HEK293 (cell line): Measurements from ENCODE around the gene SMARCD2.

ENCODE experiments used
- GLI2 ChIP-seq: fragments of 450-650 bp; formaldehyde crosslinking; IDR thresholded peaks from 2 replicates; pipeline ENCODE4; 2017; ENCODE audit warnings: missing biosample characterization, missing genetic modification characterization, low read depth, borderline replicate concordance
- HOXD13 ChIP-seq: sonication (generic); formaldehyde crosslinking; IDR thresholded peaks from 2 replicates; pipeline ENCODE4 v1.8.0; 2022; ENCODE audit warnings: missing genetic modification reagents, borderline replicate concordance
- INSM2 ChIP-seq: fragments of 450-650 bp; formaldehyde crosslinking; IDR thresholded peaks from 2 replicates; pipeline ENCODE4 v1.5.1; 2016; ENCODE audit warnings: missing biosample characterization, missing genetic modification characterization
- MYNN ChIP-seq: fragments of 450-650 bp; formaldehyde crosslinking; IDR thresholded peaks from 2 replicates; pipeline ENCODE4 v1.5.1; 2016; ENCODE audit warnings: missing biosample characterization, missing genetic modification characterization, borderline replicate concordance
- MZF1 ChIP-seq: fragments of 450-650 bp; formaldehyde crosslinking; IDR thresholded peaks from 2 replicates; pipeline ENCODE4 v1.5.1; 2017; ENCODE audit warnings: missing biosample characterization, missing genetic modification characterization, borderline replicate concordance
- PRDM1 ChIP-seq: fragments of 450-650 bp; formaldehyde crosslinking; IDR thresholded peaks from 2 replicates; pipeline ENCODE4; 2016; ENCODE audit warnings: missing biosample characterization, missing genetic modification characterization
- PRDM10 ChIP-seq: fragments of 450-650 bp; formaldehyde crosslinking; IDR thresholded peaks from 2 replicates; pipeline ENCODE4 v1.5.1; 2016; ENCODE audit warnings: missing biosample characterization, missing genetic modification characterization
- RBAK ChIP-seq: fragments of 450-650 bp; formaldehyde crosslinking; IDR thresholded peaks from 2 replicates; pipeline ENCODE4 v1.5.1; 2016; ENCODE audit warnings: missing biosample characterization, missing genetic modification characterization
- WT1 ChIP-seq: fragments of 450-650 bp; formaldehyde crosslinking; IDR thresholded peaks from 2 replicates; pipeline ENCODE4 v1.5.1; 2016; ENCODE audit warnings: missing biosample characterization, missing genetic modification characterization
- YY1 ChIP-seq: fragments of 450-650 bp; formaldehyde crosslinking; IDR thresholded peaks from 2 replicates; pipeline ENCODE4 v1.5.1; 2018; ENCODE audit warnings: missing biosample characterization, missing genetic modification characterization
- ZBTB10 ChIP-seq: fragments of 450-650 bp; formaldehyde crosslinking; IDR thresholded peaks from 2 replicates; pipeline ENCODE4 v1.5.1; 2016; ENCODE audit warnings: missing biosample characterization, missing genetic modification characterization
- ZBTB26 ChIP-seq: fragments of 450-650 bp; formaldehyde crosslinking; optimal IDR thresholded peaks from 2 replicates; pipeline ENCODE3; 2016; ENCODE audit warnings: missing biosample characterization, mild to moderate bottlenecking, missing genetic modification characterization
- ZBTB44 ChIP-seq: fragments of 450-650 bp; IDR thresholded peaks from 2 replicates; pipeline ENCODE4 v1.5.1; 2018; ENCODE audit warnings: missing biosample characterization, mild to moderate bottlenecking, missing genetic modification characterization
- ZIC2 ChIP-seq: fragments of 450-650 bp; formaldehyde crosslinking; IDR thresholded peaks from 2 replicates; pipeline ENCODE4 v1.5.1; 2016; ENCODE audit warnings: missing biosample characterization, missing genetic modification characterization
- ZNF10 ChIP-seq: fragments of 450-650 bp; formaldehyde crosslinking; IDR thresholded peaks from 2 replicates; pipeline ENCODE4 v1.5.1; 2017; ENCODE audit warnings: missing biosample characterization, missing genetic modification characterization
- ZNF155 ChIP-seq: fragments of 450-650 bp; formaldehyde crosslinking; IDR thresholded peaks from 2 replicates; pipeline ENCODE4 v1.5.1; 2016; ENCODE audit warnings: missing biosample characterization, missing genetic modification characterization
- ZNF2 ChIP-seq: fragments of 450-650 bp; formaldehyde crosslinking; IDR thresholded peaks from 2 replicates; pipeline ENCODE4 v1.5.1; 2016; ENCODE audit warnings: missing biosample characterization, missing genetic modification characterization
- ZNF221 ChIP-seq: fragments of 450-650 bp; formaldehyde crosslinking; IDR thresholded peaks from 2 replicates; pipeline ENCODE4 v1.5.1; 2017; ENCODE audit warnings: missing biosample characterization, missing genetic modification characterization, borderline replicate concordance
- ZNF239 ChIP-seq: fragments of 450-650 bp; formaldehyde crosslinking; IDR thresholded peaks from 2 replicates; pipeline ENCODE4 v1.5.1; 2016; ENCODE audit warnings: missing biosample characterization, missing genetic modification characterization
- ZNF362 ChIP-seq: fragments of 450-650 bp; formaldehyde crosslinking; IDR thresholded peaks from 2 replicates; pipeline ENCODE4 v1.5.1; 2016; ENCODE audit warnings: missing biosample characterization, missing genetic modification characterization
- ZNF416 ChIP-seq: fragments of 450-650 bp; formaldehyde crosslinking; IDR thresholded peaks from 2 replicates; pipeline ENCODE4 v1.5.1; 2016; ENCODE audit warnings: missing biosample characterization, missing genetic modification characterization
- ZNF488 ChIP-seq: fragments of 450-650 bp; formaldehyde crosslinking; IDR thresholded peaks from 2 replicates; pipeline ENCODE4 v1.5.1; 2016; ENCODE audit warnings: missing biosample characterization, missing genetic modification characterization
- ZNF580 ChIP-seq: fragments of 450-650 bp; formaldehyde crosslinking; IDR thresholded peaks from 2 replicates; pipeline ENCODE4 v1.5.1; 2016; ENCODE audit warnings: missing biosample characterization, missing genetic modification characterization
- ZSCAN30 ChIP-seq: fragments of 450-650 bp; IDR thresholded peaks from 2 replicates; pipeline ENCODE4 v1.5.1; 2018; ENCODE audit warnings: missing biosample characterization, mild to moderate bottlenecking, missing genetic modification characterization, moderate library complexity

Gene SMARCD2

GRCh38 chr17:63842540-63843386, at the start of gene SMARCD2 (continued):
- TF ChIP-seq ZBTB26 (peak; percentile 93), ZNF10 (tag by site-specific recombination) (peak; percentile 30), INSM2 (tag by site-specific recombination) (peak; percentile 94), ZSCAN30 (tag by site-specific recombination) (peak; percentile 100), ZNF221 (peak; percentile 99), PRDM1 (tag by site-specific recombination) (peak; percentile 74), ZNF416 (tag by site-specific recombination) (no peak), ZNF239 (tag by site-specific recombination) (peak; percentile 49; the same call in 1 of the 2 replicates), ZNF2 (tag by site-specific recombination) (peak; percentile 72), ZNF488 (tag by site-specific recombination) (peak; percentile 34; the same call in 1 of the 2 replicates), ZBTB10 (tag by site-specific recombination) (peak; percentile 11; the same call in 1 of the 2 replicates), WT1 (tag by site-specific recombination) (peak; percentile 58), PRDM10 (tag by site-specific recombination) (peak; percentile 90), MZF1 (tag by site-specific recombination) (peak; percentile 51; the same call in 1 of the 2 replicates), ZNF155 (tag by site-specific recombination) (no peak), HOXD13 (no peak), GLI2 (tag by site-specific recombination) (peak; percentile 77; the same call in 1 of the 2 replicates), ZNF362 (tag by site-specific recombination) (0 out of 2 replicates have a peak, but pooled peaks have one; percentile 15), ZNF580 (tag by site-specific recombination) (peak; percentile 93), ZBTB44 (tag by site-specific recombination) (peak; percentile 96), YY1 (tag by site-specific recombination) (peak; percentile 92), RBAK (peak; percentile 26; the same call in 1 of the 2 replicates), ZIC2 (tag by site-specific recombination) (peak; percentile 8; the same call in 1 of the 2 replicates), MYNN (peak; percentile 64; the same call in 1 of the 2 replicates)
